HG03045 (cell line): ENCODE measurements around the gene WASHC4.
"Not testable (repeated sequence)": the region's sequence is repeated elsewhere in the genome, so short reads cannot be mapped to it uniquely, and the experiment has no call there.

Source experiments
- ATAC-seq: cut with Tn5 transposase; IDR thresholded peaks from one replicate; pipeline ENCODE4 v1.9.1; 2021; ENCODE audit warnings: mild to moderate bottlenecking, moderate library complexity; ENCODE audit not compliant: unreplicated experiment

The WASHC4 gene

DNA sequence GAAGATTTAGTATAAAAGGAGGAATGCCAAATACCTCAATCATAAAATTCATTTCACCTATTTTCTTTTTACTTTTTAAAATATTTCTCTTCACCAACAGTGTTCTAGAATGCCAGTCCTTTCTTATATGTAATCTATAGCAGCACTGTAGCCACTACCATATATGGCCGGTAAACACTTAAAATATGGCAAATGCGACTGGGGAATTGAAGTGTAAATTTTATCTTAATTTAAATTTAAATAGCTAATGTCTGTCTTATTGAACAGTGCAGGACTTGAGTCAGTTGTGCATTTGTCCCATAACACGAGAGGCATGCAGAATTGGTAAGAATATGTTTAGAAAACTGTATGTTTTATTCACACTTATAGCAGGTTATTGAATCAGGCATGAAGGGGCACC lies 50.1 kb downstream of the WASHC4 start:
- no peak for ATAC-seq

DNA sequence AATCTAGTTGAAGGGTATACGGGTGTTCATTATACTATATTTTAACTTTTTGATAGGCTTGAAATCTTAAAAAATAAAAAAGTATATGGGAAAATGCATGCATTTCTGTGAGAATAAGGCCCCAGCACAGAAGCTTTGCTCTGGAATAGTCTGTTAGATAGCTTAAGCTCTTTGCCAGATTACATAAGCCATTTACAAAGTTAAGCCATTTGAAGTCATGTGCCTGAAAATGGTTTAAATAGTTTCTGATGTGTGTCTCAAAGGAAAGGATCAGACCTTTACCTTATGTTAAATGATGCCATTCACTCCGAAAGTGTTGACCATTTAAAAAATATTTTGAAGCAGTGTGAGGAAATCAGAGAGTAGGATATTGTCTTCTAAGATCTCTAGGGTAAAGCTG lies 51.3 kb downstream of the WASHC4 start:
- no peak for ATAC-seq

DNA sequence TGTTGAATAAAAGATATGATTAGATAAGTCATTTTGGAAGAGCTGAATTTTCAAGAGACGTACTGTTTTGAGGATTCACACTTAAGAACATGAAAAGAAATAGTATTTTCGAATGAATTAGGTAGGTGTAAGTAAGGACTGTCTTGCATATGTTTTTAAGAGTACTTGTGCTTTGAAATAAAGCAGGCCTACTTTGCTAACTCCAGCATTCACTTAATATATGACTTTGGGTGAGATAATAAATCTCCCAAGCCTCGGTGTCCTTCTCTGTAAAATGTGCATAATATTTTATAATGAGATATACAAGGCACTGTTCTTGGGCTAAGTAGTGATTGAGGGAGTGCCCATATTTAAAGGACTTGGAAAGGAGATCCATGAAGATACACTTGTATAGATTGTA lies 54.6 kb downstream of the WASHC4 start:
- ATAC-seq, result no peak

DNA sequence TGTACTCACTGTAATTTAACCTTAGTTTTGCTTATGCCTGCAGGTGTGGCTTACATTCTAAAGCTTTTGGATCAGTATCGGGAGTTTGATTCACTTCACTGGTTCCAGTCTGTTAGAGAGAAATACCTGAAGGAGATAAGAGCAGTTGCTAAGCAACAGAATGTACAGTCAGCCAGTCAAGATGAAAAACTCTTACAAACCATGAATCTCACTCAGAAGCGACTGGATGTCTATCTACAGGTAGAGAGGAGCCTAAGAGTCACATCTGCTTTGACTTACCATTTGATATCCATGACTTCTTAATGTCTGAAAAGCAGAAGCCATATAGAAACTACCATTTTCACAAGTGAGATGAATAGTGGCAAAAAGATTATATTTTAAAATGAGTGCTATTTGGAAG lies 56.5 kb downstream of the WASHC4 start:
- ATAC-seq, result no peak

DNA sequence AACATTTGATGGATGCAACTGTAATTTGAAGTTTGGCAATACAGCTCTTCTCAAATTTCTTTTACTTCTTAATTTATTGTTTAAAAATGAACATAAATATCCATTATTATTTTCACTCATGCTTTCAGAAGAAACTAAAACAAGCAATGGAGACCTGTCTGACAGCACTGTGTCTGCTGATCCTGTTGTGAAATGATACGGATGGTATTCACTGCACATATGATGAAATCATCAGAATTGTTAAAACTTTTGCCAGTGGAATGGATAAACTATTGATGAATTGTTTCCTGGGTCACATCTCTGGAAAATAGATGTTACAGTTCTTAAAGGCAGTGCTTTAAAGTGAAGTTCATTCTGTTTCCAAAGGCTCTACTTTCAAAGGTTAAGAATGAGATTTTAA lies 59.2 kb downstream of the WASHC4 start:
- no peak for ATAC-seq

DNA sequence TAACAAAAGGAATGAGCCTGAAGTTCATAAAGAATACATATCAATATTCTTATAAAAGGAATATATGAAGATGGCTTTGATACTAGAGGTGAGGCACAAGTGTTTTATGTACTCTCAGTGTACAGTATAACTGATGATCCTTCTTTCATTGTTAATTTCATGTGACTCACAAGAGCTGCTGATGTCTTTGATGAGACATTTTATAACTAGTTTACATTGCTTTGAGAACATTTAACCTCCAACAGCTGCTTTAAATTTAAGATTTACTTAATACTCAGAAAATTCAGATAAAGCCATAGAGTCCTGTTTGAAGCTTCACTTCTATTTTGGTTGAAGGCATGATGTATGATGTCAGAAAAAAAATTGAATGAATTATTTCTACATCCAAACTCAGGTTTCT lies 59.8 kb downstream of the WASHC4 start:
- ATAC-seq, result no peak

DNA sequence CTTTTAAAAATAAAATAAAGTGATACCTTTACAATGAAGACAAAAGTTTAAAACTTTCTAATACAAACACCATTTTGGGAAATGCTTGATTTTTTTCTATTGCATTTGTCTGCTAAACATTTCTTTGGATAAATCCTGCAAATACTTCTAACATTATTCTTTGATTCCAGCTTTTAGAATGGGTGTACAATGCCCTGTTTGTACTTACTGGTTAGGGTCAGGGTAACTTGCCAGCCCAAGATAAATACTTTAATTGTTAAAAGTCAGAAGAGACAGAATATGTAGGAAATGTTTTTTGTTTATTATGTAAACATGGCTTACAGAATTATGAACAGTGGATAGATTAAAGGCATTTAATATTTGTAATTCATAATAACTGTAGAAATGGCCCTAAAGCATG lies 60.5 kb downstream of the WASHC4 start:
- ATAC-seq, result no peak

DNA sequence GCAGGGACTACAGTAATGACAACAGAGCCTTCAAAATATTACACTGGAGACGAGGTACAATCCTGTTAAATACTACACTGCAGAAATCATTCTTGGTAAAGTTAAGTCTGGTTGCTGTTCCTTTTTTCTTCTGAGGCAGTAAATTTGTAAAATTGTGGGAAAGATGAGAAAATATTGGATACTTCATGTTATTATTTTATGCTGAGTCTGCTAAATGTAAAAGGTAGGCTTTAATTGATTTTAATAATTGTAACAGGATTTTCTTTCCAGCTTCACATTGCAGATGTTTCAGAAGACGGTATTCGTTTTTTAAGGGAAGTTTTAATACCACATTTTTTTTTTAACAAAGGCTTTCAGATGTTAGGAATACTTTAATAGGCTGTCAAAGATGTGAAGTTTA lies 62.6 kb downstream of the WASHC4 start:
- ATAC-seq, result no peak

DNA sequence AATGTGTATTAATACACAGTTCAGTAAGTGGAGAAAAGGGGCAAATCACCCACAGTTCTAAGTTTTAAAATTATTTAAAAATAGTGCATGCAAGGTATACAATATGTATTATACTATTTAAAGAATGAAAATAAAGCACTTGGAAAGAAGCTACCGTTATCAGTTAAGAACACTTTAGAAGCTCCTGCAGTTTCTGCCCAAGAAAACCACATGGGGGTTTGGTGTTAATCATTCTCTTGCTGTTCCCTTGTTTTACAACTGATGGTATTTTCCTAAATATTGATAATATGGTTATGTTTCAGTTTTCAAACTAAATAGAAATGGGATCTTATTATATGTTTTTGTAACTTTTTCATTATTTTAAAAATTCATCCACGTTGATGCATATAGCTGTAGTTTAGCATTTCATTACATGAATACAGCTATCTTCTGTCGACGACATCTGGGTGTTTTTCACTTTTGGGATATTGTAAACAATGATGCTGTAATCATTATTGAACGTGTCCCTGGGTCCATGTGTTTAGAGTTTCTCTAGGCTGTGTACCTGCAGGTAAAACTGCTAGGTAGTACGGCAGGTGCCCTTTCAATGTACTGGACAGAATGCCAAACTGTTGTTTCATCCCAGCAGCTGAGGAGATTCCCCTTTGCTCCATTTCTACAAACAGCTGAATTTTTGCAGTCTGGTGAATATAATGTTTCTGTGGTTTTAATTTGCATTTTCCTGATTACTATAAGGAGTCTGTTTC lies 64.3 kb downstream of the WASHC4 start:
- no peak for ATAC-seq

DNA sequence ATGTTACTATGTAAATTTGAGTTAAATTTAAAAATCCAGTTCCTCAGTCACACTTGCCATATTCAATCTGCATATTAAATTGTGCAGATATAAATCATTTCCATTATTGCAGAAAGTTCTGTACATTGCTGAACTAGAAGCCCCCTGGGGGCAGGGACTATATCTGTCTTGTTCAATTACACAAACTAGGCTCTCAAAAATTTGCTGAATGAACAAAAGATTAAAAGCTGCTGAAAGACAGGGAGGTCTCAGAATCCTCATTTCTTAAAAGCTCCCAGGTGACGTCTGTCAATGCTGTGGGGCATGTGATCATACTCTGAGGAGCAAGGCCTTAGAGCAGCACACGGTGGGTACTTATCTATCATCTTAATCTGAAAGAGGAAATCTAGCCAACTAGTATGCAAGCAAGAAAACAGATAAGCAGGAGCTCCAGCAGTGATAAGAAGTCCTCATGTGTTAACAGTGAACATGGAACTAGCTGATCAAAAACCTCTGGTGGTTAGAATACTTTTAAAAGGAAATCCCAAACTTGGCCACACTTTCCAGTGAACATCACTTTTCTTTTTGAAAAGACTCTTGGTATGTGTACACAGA lies 68.0 kb downstream of the WASHC4 start:
- no peak for ATAC-seq

DNA sequence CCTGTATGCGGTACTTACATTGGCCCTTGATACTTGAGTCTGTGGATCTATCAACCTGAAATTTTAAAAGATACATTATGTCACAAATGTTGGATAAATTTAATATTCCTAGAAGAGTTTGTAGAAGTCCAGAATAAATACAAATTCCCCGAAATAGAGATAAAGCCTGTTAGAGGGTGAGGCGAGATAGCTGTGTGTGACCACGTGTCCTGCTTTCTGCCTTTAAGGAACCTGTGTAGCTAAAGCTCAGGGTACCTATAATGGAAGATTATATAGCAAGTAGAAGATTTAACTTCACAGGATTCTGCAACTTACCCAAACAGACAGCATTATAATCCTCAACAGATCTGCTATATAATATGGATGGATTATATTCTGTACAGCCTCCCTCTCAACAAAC lies 69.7 kb downstream of the WASHC4 start:
- no peak for ATAC-seq

DNA sequence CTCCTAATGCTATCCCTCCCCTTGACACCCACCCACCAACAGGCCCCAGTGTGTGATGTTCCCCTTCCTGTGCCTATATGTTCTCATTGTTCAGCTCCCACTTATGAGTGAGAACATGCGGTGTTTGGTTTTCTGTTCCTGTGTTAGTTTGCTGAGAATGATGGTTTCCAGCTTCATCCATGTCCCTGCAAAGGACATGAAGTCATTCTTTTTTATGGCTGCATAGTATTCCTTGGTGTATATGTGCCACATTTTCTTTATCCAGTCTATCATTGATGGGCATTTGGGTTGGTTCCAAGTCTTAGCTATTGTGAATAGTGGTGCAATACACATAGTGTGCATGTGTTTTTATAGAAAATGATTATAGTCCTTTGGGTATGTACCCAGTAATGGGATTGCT lies 71.6 kb downstream of the WASHC4 start:
- ATAC-seq, result not testable (repeated sequence)

DNA sequence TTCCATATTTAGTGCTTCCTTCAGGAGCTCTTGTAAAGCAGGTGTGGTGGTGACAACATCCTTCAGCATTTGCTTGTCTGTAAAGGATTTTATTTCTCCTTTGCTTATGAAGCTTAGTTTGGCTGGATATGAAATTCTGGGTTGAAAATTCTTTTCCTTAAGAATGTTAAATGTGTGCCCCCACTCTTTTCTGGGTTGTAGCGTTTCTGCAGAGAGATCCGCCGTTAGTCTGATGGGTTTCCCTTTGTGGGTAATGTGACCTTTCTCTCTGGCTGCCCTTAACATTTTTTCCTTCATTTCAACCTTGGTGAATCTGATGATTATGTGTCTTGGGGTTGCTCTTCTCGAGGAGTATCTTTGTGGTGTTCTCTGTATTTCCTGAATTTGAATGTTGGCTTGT lies 75.9 kb downstream of the WASHC4 start:
- ATAC-seq, result not testable (repeated sequence)

DNA sequence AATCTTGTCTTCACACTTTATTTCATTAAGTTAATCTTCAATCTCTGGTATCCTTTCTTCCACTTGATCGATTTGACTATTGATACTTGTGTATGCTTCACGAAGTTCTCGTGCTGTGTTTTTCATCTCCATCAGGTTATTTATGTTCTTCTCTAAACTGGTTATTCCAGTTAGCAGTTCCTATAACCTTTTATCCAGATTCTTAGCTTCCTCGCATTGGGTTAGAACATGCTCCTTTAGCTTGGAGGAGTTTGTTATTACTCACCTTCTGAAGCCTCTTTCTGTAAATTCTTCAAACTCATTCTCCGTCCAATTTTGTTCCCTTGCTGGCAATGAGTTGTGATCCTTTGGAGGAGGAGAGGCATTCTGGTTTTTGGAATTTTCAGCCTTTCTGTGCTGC lies 76.4 kb downstream of the WASHC4 start:
- not testable (repeated sequence) for ATAC-seq

DNA sequence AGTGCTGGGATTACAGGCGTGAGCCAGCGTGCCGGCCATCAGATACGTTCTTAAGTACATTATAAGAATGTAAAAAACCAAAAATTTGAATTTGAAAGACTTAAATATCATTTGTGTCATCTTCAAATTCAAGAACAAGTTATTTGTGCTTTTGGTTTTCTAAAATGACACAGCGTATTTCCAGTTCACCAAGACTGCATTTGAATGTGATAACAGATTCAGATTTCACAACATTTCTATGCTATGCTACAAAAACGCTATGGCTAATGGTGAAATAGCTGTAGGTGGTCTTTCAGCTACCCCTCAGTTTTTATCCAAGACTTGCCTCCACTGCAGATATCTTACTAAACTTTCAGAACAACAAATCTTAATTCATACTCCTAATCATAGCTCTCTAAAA lies 81.8 kb downstream of the WASHC4 start:
- ATAC-seq, result no peak

DNA sequence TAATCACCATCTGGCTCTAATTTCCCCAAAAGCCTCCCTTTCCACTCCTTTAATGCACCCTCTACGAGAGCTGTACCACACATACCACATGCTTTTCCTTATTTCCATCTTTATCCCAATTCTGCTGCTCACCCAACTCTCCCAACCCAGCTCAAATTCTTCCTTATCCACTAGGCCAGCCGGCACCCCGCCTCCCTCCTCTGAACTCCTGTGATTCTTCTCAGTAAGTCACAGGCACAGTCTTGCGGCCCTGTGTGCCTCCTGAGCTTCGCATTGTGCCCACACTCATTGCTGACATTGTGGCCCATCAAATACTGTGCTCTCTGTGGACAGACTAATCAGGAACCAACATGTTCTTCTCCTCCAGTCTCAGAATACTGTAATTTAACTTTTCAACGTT lies 83.0 kb downstream of the WASHC4 start:
- no peak for ATAC-seq

DNA sequence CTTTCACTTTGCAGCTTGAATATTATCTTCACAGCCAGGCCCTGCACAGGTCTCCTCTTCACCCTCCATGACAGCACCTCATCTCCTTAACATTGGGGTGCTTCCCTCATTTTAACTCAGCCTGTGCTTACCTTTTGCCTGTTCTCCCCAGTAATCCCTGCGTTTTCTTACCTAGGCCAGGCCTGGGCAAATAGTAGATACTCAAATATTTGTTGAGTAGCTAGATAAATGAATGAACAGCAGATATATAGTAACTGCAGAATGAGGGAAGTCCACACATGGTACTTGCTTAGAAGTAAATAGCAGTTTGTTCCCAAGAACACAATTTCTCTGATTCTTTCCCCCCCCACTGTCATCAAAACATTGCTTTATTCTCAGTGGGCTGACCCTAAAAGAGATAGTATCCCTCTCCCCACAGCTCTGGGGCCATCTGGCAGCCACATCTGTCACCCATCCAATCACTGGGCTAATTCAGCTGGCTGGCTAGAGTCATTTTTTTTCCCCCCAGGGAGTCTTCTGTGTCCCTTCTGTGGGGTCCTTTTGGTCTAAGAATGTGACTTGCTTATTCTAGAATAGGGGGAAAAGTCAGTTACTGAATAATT lies 85.2 kb downstream of the WASHC4 start:
- ATAC-seq, result no peak

DNA sequence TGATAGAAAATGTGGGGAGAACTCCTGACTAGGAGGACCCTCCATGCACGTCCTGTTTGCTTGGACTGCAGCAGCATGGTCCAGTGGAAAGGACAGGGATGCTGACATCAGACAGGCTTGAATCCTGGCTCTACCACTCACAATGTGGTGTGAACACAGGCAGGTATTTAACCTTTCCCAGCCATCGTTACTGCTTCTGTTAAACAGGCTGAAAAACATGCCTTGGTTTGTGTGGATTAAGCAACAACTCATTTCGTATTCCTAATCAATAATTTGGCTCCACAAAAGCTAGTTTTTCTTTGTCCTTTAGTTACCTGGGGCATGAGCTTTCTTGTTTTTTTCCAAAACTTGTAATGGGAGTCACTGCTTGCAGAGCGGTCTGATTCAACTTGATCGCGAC lies 87.4 kb downstream of the WASHC4 start:
- ATAC-seq, result no peak

DNA sequence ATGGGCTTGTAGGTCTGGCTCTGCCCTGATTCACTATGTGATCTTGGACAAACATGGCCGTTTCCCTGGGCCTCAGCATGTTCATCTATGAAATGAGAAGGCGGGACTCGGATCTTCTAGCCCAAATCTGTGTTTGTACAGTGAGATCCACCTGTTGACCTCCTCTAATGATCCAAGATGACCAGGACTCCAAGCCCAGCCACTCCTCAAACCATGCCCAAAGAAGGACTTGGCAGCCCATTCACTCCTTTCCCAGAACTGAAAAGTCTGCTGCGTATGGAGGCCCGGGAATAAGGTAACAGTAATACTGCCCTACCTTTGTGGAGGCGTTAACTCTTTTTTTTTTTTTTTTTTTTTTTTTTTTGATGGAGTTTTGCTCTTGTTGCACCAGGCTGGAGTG lies 88.6 kb downstream of the WASHC4 start:
- no peak for ATAC-seq

DNA sequence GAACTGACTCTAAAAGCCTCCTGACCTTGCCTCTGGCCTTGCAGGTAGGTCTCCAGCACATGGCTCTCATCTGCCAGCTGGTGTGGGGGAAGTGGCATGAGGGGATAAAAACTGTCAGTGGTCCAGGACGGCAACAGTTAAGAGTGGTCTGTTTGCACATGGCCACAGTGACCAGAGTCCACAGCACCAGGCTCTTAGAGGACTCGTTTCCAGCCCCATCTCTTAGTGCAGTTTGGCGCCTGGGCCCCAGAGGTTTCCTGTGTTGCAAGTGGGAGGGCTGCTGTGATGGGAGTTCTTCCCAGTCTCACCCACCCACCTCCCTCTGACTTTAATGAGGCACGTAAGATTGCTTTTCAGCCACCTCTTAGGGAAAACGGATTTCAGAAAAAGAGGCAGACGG lies 91.4 kb downstream of the WASHC4 start:
- ATAC-seq, result no peak

DNA sequence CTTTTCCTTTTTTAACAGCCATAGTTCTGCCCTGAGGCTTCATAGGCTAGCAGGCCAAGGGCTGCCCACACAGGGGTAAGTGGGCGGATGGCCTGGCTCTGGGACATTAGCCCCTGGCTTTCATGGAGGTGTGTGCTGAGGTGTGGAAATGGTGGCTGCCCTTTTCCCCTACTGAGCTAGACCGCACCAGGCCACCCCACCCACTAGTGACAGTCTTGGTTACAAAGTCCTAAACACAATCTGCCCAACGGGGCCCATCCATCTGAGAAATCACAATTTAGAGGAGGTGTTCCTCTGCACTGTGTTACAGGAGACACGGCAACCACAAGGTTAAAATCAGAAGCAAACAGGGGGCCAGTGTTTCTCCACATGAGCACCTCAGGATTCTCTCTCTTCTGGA lies 92.9 kb downstream of the WASHC4 start:
- ATAC-seq, result no peak

DNA sequence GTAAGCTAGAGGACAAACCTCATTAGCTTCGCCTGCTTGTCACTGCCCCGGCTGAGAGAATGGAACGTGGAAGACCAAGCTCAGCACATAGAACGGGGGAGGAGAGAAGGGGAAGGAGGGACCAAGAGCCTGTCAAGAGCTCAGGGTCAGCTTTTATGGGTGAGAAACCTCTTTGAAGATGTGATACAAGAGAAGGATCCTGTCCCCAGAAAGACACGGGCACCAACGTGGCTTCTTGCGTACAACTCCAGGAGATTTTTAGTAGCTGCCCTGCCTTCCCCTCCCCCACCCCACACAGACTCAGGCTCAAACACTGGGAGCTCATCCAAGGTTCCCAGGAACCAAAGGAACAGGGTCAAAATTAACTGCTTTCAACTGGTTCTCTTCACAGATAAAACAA lies 93.8 kb downstream of the WASHC4 start:
- no peak for ATAC-seq

DNA sequence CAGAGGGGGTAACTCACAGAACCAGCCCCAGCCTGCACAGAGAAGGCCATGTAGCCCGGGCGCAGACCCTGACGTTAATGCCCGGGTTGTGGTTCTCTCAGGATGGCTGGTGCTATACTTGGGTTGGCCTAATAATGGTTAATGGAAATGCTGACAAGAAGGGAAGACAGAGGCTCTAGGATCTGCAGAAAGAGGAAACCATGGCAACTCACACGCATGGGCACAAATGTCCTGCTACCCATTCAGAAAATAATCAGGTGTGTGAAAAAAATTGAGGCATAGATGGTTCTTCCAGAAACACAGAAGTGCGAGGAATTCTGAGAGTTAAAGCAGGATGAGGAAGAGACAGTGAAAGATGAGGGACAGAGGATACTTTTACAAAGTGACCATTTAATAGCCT lies 94.7 kb downstream of the WASHC4 start:
- ATAC-seq, result no peak
